ENCODE measurements around the gene C1orf35. TPM values are rescaled to one million over a fixed set of nuclear protein-coding genes. Genes with fewer than 3 reads are reported as not detected.
A peak's percentile ranks its signal among the peaks of the same experiment; 100 is the strongest.

The C1orf35 gene
- total RNA-seq, 1 donor, result 5.4 TPM

DNA sequence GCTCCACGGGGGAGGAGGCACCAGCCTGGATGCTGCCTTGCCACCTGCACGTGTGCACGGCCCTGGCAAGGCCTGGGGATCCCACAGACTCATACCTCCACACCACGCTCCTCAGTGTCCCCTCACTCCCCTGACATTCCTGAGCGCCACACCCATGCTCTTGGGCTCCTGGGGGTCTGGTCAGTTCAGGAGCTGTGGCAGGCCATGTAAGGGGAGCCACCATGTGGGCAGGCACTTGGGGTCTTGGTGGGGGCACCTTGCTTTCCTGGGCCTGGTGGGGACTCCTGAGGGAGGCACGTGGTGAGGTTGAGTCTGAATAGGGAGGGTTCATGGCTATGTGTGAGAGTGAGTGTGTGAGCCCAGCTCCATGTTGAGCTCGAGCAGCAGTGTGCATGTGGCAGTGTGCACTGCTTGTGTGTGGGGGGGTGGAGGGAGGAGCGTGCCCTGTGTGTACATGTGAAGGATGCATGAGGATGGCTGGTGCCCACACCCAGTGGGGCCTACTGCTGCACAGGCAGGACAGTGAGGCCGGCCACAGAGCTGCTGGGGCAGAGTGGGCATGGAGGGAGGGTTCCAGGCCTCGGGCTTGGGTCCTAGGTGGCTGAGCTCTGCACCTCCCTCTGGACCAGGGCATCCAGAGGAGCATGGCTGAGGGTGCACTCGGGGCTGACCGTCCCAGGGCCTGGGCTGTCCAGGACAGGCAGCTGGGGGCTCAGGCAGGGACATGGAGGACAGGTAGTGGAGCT is 48.2 kb upstream of the C1orf35 start:
- TF ChIP-seq, protein P1, sequence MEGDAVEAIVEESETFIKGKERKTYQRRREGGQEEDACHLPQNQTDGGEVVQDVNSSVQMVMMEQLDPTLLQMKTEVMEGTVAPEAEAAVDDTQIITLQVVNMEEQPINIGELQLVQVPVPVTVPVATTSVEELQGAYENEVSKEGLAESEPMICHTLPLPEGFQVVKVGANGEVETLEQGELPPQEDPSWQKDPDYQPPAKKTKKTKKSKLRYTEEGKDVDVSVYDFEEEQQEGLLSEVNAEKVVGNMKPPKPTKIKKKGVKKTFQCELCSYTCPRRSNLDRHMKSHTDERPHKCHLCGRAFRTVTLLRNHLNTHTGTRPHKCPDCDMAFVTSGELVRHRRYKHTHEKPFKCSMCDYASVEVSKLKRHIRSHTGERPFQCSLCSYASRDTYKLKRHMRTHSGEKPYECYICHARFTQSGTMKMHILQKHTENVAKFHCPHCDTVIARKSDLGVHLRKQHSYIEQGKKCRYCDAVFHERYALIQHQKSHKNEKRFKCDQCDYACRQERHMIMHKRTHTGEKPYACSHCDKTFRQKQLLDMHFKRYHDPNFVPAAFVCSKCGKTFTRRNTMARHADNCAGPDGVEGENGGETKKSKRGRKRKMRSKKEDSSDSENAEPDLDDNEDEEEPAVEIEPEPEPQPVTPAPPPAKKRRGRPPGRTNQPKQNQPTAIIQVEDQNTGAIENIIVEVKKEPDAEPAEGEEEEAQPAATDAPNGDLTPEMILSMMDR (IDR thresholded peaks at IDR 0.05; ENCODE audit: extremely low read depth, low read depth, low read length), result no peak
- Histone ChIP-seq H3K4me3 (ENCODE audit: insufficient read depth, low read length) (no peak overlapping the region), H3K79me2 (ENCODE audit: insufficient read depth, low read length) (peaks cover 45% of the 10 kb centered on the region), H3K27me3 (ENCODE audit: insufficient read depth, low read length) (no peaks in the 10 kb centered on the region), H3K4me2 (ENCODE audit: insufficient read depth, low read length) (peak overlapping the region; percentile 4), H3K9me3 (ENCODE audit: low read depth, low read length) (no peaks in the 10 kb centered on the region), H4K20me1 (ENCODE audit: insufficient read depth, low read length) (peaks cover 44% of the 10 kb centered on the region), H3K27ac (ENCODE audit: low read depth, low read length) (peak overlapping the region; percentile 10), H3K36me3 (ENCODE audit: insufficient read depth, low read length) (peaks cover 4% of the 10 kb centered on the region), H2AFZ (ENCODE audit: low read length) (no peak overlapping the region), H3K4me1 (ENCODE audit: insufficient read depth, low read length) (peaks cover 19% of the 10 kb centered on the region)
- DNase-seq (ENCODE audit: insufficient read length, low spot score, missing footprints), result peak; percentile 69

DNA sequence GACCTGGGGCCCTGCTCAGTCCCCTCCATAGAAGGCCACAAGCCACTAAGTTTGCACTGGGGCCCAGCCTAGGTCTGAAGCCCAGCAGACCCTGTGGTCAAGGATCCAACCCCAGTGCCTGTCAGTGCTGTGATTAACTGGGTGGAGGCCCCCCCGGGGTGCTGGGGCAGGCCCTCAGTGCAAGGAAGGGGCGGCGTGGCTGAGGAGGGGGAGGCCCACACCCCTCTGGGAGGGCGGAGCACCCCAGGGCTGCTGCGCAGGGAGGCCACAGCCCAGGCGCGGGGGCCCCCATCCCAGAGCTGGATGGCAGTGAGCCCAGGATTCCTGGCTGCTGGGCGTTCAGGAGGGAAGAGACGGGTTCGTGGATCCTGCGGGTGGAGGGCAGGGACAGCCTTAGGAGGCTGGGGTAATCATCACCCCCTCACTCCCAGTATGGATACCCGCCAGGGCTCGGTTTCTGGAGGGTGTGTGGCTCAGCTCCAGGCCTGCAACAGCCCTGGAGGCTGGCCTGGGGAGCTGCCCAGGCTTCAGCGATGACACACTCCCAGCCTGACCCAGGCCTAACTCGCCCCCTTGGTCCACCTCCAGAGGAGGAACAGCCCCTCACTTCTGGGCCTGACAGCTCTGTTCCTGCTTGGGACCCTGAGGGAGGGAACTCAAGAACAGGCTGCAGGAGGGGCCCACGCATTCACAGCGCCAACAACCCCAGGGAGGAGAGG is 47.5 kb upstream of the C1orf35 start:
- Histone ChIP-seq H2AFZ (ENCODE audit: low read length) (no peak overlapping the region), H3K27me3 (ENCODE audit: insufficient read depth, low read length) (no peaks in the 10 kb centered on the region), H3K4me3 (ENCODE audit: insufficient read depth, low read length) (no peak overlapping the region), H3K27ac (ENCODE audit: low read depth, low read length) (peak overlapping the region; percentile 37), H3K4me2 (ENCODE audit: insufficient read depth, low read length) (peak overlapping the region; percentile 4), H3K9me3 (ENCODE audit: low read depth, low read length) (no peaks in the 10 kb centered on the region), H3K4me1 (ENCODE audit: insufficient read depth, low read length) (peaks cover 19% of the 10 kb centered on the region), H3K36me3 (ENCODE audit: insufficient read depth, low read length) (peaks cover 4% of the 10 kb centered on the region), H4K20me1 (ENCODE audit: insufficient read depth, low read length) (peaks cover 44% of the 10 kb centered on the region), H3K79me2 (ENCODE audit: insufficient read depth, low read length) (peaks cover 52% of the 10 kb centered on the region)
- DNase-seq (ENCODE audit: insufficient read length, low spot score, missing footprints), result peak; percentile 99
- TF ChIP-seq, protein P1 (IDR thresholded peaks at IDR 0.05; ENCODE audit: extremely low read depth, low read depth, low read length), result no peak

DNA sequence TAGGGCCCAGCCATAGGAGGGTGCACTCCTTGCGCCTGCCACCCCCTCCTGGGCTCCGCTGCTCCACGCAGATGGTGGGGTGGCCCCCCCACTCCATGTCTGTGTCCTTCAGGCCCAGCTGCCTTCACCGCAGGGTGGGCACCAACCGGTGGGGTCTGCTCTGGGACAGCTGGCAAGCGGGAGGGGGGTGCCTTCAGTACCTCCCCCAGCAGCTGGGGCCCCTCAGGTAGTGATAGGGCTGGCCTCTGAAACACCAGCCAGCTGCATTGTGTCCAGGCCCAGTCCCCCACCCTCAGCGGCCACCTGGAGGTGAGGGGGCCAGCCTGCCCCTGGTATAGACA is 47.0 kb upstream of the C1orf35 start:
- H3K36me3 ChIP-seq (ENCODE audit: insufficient read depth, low read length), result peaks cover 4% of the 10 kb centered on the region
- TF ChIP-seq, protein P1 (IDR thresholded peaks at IDR 0.05; ENCODE audit: extremely low read depth, low read depth, low read length), result no peak
- peak; percentile 90 for DNase-seq (ENCODE audit: insufficient read length, low spot score, missing footprints)
- H4K20me1 ChIP-seq (ENCODE audit: insufficient read depth, low read length), result peaks cover 45% of the 10 kb centered on the region
- H3K27me3 ChIP-seq (ENCODE audit: insufficient read depth, low read length), result no peaks in the 10 kb centered on the region
- peak overlapping the region; percentile 37 for H3K27ac ChIP-seq (ENCODE audit: low read depth, low read length)
- no peak overlapping the region for H3K4me3 ChIP-seq (ENCODE audit: insufficient read depth, low read length)
- no peak overlapping the region for H2AFZ ChIP-seq (ENCODE audit: low read length)
- H3K4me2 ChIP-seq (ENCODE audit: insufficient read depth, low read length), result no peak overlapping the region
- H3K9me3 ChIP-seq (ENCODE audit: low read depth, low read length), result no peaks in the 10 kb centered on the region
- H3K79me2 ChIP-seq (ENCODE audit: insufficient read depth, low read length), result peaks cover 57% of the 10 kb centered on the region
- H3K4me1 ChIP-seq (ENCODE audit: insufficient read depth, low read length), result peaks cover 19% of the 10 kb centered on the region

Measured in osteoblast (primary cell).